K562 (cell line): Measurements from ENCODE around the gene LGALS8. TPM values are rescaled to one million over a fixed set of nuclear protein-coding genes. Genes with fewer than 3 reads are reported as not detected.

Experiments
- ATF3 ChIP-seq, 2 experiments: fragments of 450-650 bp in 1 of 2; sonication (generic) in 1 of 2; formaldehyde crosslinking in 1 of 2; IDR thresholded peaks in 1 of 2; conservative IDR thresholded peaks in 1 of 2; 2 replicates each; pipeline versions ENCODE4 v1.6.1 to v1.8.1; 2016 to 2023; ENCODE audit warnings: mild to moderate bottlenecking in 2 of 2, moderate library complexity in 2 of 2, inconsistent platforms in 1 of 2, missing genetic modification reagents in 1 of 2
- BRF1 ChIP-seq: IDR thresholded peaks from 3 replicates; pipeline ENCODE4 v1.6.1; 2011; ENCODE audit warnings: borderline replicate concordance, mild to moderate bottlenecking; ENCODE audit not compliant: insufficient read length; ENCODE audit errors: extremely low read depth
- FOXA3 ChIP-seq, 2 experiments: fragments of 450-650 bp in 1 of 2; sonication (generic) in 1 of 2; formaldehyde crosslinking; IDR thresholded peaks in 1 of 2; conservative IDR thresholded peaks in 1 of 2; 2 replicates each; pipeline versions ENCODE4 v1.4.0 to v1.8.0; 2020 to 2022; ENCODE audit warnings: mild to moderate bottlenecking in 2 of 2, missing genetic modification reagents in 1 of 2
- FOXJ3 ChIP-seq: sonication (generic); formaldehyde crosslinking; IDR thresholded peaks from 2 replicates; pipeline ENCODE4 v1.4.0; 2020; ENCODE audit warnings: mild to moderate bottlenecking, missing genetic modification reagents
- MEF2A ChIP-seq: IDR thresholded peaks from 2 replicates; pipeline ENCODE4 v1.6.1; 2011; ENCODE audit warnings: low read depth, mild to moderate bottlenecking, low read length, moderate library complexity; ENCODE audit not compliant: control insufficient read depth
- NR1H2 ChIP-seq: sonication (generic); formaldehyde crosslinking; IDR thresholded peaks from 2 replicates; pipeline ENCODE4 v1.4.0; 2020; ENCODE audit warnings: mild to moderate bottlenecking, missing genetic modification reagents
- PCBP2 ChIP-seq: fragments of 200-400 bp; formaldehyde crosslinking; IDR thresholded peaks from 2 replicates; pipeline ENCODE4 v1.6.1; 2018; ENCODE audit warnings: low read length, low read depth, mild to moderate bottlenecking, moderate library complexity; ENCODE audit not compliant: poor library complexity, severe bottlenecking
- RBM25 ChIP-seq: fragments of 200-400 bp; formaldehyde crosslinking; IDR thresholded peaks from 2 replicates; pipeline ENCODE4 v1.6.1; 2018; ENCODE audit warnings: low read length, low read depth, moderate library complexity; ENCODE audit not compliant: severe bottlenecking
- SFPQ ChIP-seq: fragments of 200-400 bp; formaldehyde crosslinking; IDR thresholded peaks from 2 replicates; pipeline ENCODE4 v1.6.1; 2017; ENCODE audit warnings: mild to moderate bottlenecking, low read depth, low read length, moderate library complexity
- STAG1 ChIP-seq: sonication (generic); formaldehyde crosslinking; IDR thresholded peaks from 2 replicates; pipeline ENCODE4 v1.5.0; 2020; ENCODE audit warnings: missing genetic modification reagents, borderline replicate concordance
- TAF7 ChIP-seq: fragments of 450-650 bp; IDR thresholded peaks from 2 replicates; pipeline ENCODE4 v1.6.1; 2016; ENCODE audit warnings: missing genetic modification characterization, missing compliant biosample characterization
- TEAD2 ChIP-seq: fragments of 450-650 bp; IDR thresholded peaks from 2 replicates; pipeline ENCODE4 v1.6.1; 2016; ENCODE audit warnings: missing genetic modification characterization, control low read depth, missing compliant biosample characterization
- ZNF398 ChIP-seq: fragments of 250-450 bp; sonication (Bioruptor Pico); IDR thresholded peaks from 2 replicates; pipeline ENCODE4 v1.8.0; 2021; ENCODE audit warnings: moderate library complexity, mild to moderate bottlenecking, inconsistent platforms
- ZNF639 ChIP-seq, 2 experiments: fragments of 200-800 bp in 1 of 2; sonication (Bioruptor generic) in 1 of 2; sonication (generic) in 1 of 2; formaldehyde crosslinking in 1 of 2; IDR thresholded peaks in 1 of 2; conservative IDR thresholded peaks in 1 of 2; 2 replicates each; pipeline versions ENCODE4 v1.5.0 to v1.6.1; 2016 to 2020; ENCODE audit warnings: missing compliant biosample characterization in 1 of 2, missing genetic modification characterization in 1 of 2, missing genetic modification reagents in 1 of 2
- ZSCAN32 ChIP-seq: fragments of 450-650 bp; formaldehyde crosslinking; IDR thresholded peaks from 2 replicates; pipeline ENCODE4 v1.4.0; 2020; ENCODE audit warnings: mild to moderate bottlenecking, moderate library complexity
- polyA plus RNA-seq, 8 experiments: library from polyadenylated mRNA; depleted of rRNA in 4 of 8; stranded (reverse) in 5 of 8; unstranded in 3 of 8; fragments of >200 nt; fragmentation: Nextera tagmentation in 2 of 8; fragmentation: Illumina TruSeq in 1 of 8; extraction: Ambion mirVana in 2 of 8; extraction: Trizol in 1 of 8; gene quantifications; 2 replicates each; pipeline versions ENCODE4 v1.2.1 to v1.2.3, GENCODE V29; 2011 to 2014; ENCODE audit warnings: inconsistent platforms in 1 of 8, missing spikeins in 1 of 8
- total RNA-seq, 7 experiments: library from RNA; depleted of rRNA in 6 of 7; stranded (reverse); fragments of >200 nt in 6 of 7; fragmentation: Illumina TruSeq in 2 of 7; extraction: Trizol in 2 of 7; gene quantifications; 2 replicates each; pipeline versions ENCODE4 v1.2.1 to v1.2.3, GENCODE V29; 2011 to 2021; ENCODE audit warnings: low replicate concordance in 1 of 7
- TF ChIP-seq, protein P1 (sequence below): fragments of 250-450 bp; sonication (Bioruptor Pico); IDR thresholded peaks from 2 replicates; pipeline ENCODE4 v1.8.0; 2022; ENCODE audit warnings: moderate library complexity, mild to moderate bottlenecking, inconsistent platforms

LGALS8 gene
- total and polyA plus RNA-seq, 9 of the 15 experiments (the other 6 are each of a cell fraction or from before 2014, with no cell fraction given), result 57.4 to 87.7 (median 70.3) TPM

GRCh38 chr1:236550961-236551851 lies 27.4 kb downstream of the LGALS8 start (continued):
- TF ChIP-seq ZNF639 (CRISPR knock-in tag; conservative IDR thresholded peaks at IDR 0.05 in 1 of 2, IDR thresholded peaks at IDR 0.05 in 1 of 2) (peak in 1 of 2 experiments; percentile 62; a peak in 2 of 4 replicates), RBM25 (no peak), MEF2A (no peak), PCBP2 (no peak), SFPQ (no peak), FOXA3 (CRISPR knock-in tag; conservative IDR thresholded peaks at IDR 0.05 in 1 of 2, IDR thresholded peaks at IDR 0.05 in 1 of 2) (no peak; a peak in 1 of 4 replicates), TEAD2 (tag) (no peak), ZNF398 (CRISPR knock-in tag) (no peak), FOXJ3 (no peak), ZSCAN32 (CRISPR knock-in tag) (no peak), ATF3 (IDR thresholded peaks at IDR 0.05) (no peak), ATF3 (CRISPR knock-in tag; conservative IDR thresholded peaks at IDR 0.05) (no peak), NR1H2 (CRISPR knock-in tag) (no peak), BRF1 (no peak), TAF7 (tag) (no peak), STAG1 (CRISPR knock-in tag) (no peak)
- TF ChIP-seq, protein P1, sequence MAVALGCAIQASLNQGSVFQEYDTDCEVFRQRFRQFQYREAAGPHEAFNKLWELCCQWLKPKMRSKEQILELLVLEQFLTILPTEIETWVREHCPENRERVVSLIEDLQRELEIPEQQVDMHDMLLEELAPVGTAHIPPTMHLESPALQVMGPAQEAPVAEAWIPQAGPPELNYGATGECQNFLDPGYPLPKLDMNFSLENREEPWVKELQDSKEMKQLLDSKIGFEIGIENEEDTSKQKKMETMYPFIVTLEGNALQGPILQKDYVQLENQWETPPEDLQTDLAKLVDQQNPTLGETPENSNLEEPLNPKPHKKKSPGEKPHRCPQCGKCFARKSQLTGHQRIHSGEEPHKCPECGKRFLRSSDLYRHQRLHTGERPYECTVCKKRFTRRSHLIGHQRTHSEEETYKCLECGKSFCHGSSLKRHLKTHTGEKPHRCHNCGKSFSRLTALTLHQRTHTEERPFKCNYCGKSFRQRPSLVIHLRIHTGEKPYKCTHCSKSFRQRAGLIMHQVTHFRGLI (CRISPR knock-in tag), result no peak
